ENCODE data around the gene ROPN1B. TPM values are rescaled to one million over a fixed set of nuclear protein-coding genes. Genes with fewer than 3 reads are reported as not detected.
"Not testable (repeated sequence)": the region's sequence is repeated elsewhere in the genome, so short reads cannot be mapped to it uniquely, and the experiment has no call there.

Gene ROPN1B
- total RNA-seq, 1 experiment from 2014 or later, result 0.18 TPM

DNA sequence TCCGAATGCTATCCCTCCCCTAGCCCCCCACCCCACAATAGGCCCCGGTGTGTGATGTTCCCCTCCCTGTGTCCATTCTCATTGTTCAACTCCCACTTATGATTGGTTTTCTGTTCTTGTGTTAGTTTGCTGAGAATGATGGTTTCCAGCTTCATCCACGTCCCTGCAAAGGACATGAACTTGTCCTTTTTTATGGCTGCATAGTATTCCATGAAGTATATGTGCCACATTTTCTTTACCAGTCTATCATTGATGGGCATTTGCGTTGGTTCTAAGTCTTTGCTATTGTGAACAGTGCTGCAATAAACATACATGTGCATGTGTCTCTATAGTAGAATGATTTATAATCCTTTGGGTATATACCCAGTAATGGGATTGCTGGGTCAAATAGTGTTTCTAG, 12.0 kb upstream of the ROPN1B start:
- DNase-seq; H3K27me3 ChIP-seq (ENCODE audit: low read length); BruUV-seq (replicated peaks); H3K4me3 ChIP-seq (ENCODE audit: low read length); H4K20me1 ChIP-seq (ENCODE audit: low read length); H3K79me2 ChIP-seq (ENCODE audit: low read length); POLR2A ChIA-PET (ENCODE audit: unreplicated experiment); H3K4me1 ChIP-seq (ENCODE audit: insufficient read depth, low read length); H3K4me2 ChIP-seq (ENCODE audit: low read length); intact Hi-C loops (cut with micrococcal nuclease); H3K27ac ChIP-seq (ENCODE audit: low read length); H2AFZ ChIP-seq (ENCODE audit: low read length); H3K9ac ChIP-seq (ENCODE audit: low read length); H3K36me3 ChIP-seq (ENCODE audit: low read depth, low read length); CTCF ChIA-PET; H3K9me2 ChIP-seq (replicated peaks; ENCODE audit: low read length); ATAC-seq; H3K9me3 ChIP-seq (ENCODE audit: low read length); H3F3A ChIP-seq (ENCODE audit: low read length, unreplicated experiment): not testable (repeated sequence)

DNA sequence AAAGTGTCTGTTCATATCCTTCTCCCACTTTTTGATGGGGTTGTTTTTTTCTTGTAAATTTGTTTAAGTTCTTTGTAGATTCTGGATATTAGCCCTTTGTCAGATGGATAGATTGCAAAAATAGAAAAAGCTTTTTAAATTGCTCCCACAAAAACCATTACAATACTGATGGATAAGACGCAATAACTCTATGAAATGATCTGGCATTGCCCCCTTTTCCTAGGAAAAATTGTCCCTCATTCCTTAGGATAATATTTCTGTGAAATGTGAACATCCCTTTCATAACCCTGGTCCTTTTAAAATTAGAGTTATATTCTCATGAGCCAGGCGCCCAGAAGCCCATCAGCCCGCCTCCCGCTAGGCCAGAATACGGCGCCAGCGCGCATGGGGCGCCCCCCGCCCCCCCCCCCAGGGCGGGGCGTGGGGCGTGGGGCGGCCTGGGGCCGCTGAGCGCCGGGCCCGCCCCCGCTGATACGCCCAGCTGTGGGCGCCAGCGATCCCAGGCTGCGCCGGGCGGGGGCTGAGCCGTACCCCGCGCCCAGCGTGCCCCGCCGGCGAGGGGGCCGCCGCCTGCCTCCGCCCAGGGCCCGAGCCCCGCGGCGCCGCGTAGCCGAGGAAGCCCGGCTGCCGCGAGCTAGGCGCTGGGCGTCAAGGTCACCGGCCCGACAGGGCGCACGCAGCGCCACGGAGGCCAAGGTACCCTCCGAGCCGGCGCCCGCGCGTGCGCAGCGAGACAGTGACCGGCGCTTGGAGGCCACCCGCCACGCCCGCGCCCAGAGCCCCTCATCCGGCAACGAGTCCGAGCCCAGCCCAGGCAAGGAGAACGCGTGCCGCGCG, 11.1 kb upstream of the ROPN1B start:
- BruUV-seq (replicated peaks), result no TSS peak
- Histone ChIP-seq H3K27ac (ENCODE audit: low read length) (no peak overlapping the region), H4K20me1 (ENCODE audit: low read length) (no peaks in the 10 kb centered on the region), H3K9ac (ENCODE audit: low read length) (no peak overlapping the region), H2AFZ (ENCODE audit: low read length) (no peak overlapping the region), H3K4me3 (ENCODE audit: low read length) (no peak overlapping the region), H3K27me3 (ENCODE audit: low read length) (no peaks in the 10 kb centered on the region), H3K4me2 (ENCODE audit: low read length) (no peak overlapping the region), H3K79me2 (ENCODE audit: low read length) (no peaks in the 10 kb centered on the region), H3K4me1 (ENCODE audit: insufficient read depth, low read length) (no peaks in the 10 kb centered on the region), H3K36me3 (ENCODE audit: low read depth, low read length) (no peaks in the 10 kb centered on the region), H3K9me3 (ENCODE audit: low read length) (no peaks in the 10 kb centered on the region), H3K9me2 (replicated peaks; ENCODE audit: low read length) (no peaks in the 10 kb centered on the region), H3F3A (ENCODE audit: low read length, unreplicated experiment) (no peaks in the 10 kb centered on the region)
- TF ChIP-seq, protein P1, sequence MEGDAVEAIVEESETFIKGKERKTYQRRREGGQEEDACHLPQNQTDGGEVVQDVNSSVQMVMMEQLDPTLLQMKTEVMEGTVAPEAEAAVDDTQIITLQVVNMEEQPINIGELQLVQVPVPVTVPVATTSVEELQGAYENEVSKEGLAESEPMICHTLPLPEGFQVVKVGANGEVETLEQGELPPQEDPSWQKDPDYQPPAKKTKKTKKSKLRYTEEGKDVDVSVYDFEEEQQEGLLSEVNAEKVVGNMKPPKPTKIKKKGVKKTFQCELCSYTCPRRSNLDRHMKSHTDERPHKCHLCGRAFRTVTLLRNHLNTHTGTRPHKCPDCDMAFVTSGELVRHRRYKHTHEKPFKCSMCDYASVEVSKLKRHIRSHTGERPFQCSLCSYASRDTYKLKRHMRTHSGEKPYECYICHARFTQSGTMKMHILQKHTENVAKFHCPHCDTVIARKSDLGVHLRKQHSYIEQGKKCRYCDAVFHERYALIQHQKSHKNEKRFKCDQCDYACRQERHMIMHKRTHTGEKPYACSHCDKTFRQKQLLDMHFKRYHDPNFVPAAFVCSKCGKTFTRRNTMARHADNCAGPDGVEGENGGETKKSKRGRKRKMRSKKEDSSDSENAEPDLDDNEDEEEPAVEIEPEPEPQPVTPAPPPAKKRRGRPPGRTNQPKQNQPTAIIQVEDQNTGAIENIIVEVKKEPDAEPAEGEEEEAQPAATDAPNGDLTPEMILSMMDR (conservative IDR thresholded peaks at IDR 0.05; ENCODE audit: low read depth, low read length), result no peak
- no peak for TF ChIP-seq EZH2phosphoT487 (IDR thresholded peaks at IDR 0.05; ENCODE audit: borderline replicate concordance, low read length)
- DNase-seq, result no peak
- ChIA-PET CTCF (no interaction called here), POLR2A (ENCODE audit: unreplicated experiment) (no interaction called here)
- no peak for ATAC-seq
- intact Hi-C loops (cut with micrococcal nuclease), result no loop called here

- Histone ChIP-seq H3K27ac (ENCODE audit: low read length) (no peak overlapping the region), H3K4me2 (ENCODE audit: low read length) (no peak overlapping the region), H3K9ac (ENCODE audit: low read length) (no peak overlapping the region), H3F3A (ENCODE audit: low read length, unreplicated experiment) (no peaks in the 10 kb centered on the region), H2AFZ (ENCODE audit: low read length) (no peak overlapping the region), H3K9me3 (ENCODE audit: low read length) (no peaks in the 10 kb centered on the region), H3K27me3 (ENCODE audit: low read length) (no peaks in the 10 kb centered on the region), H3K36me3 (ENCODE audit: low read depth, low read length) (no peaks in the 10 kb centered on the region), H3K4me1 (ENCODE audit: insufficient read depth, low read length) (no peaks in the 10 kb centered on the region), H3K79me2 (ENCODE audit: low read length) (no peaks in the 10 kb centered on the region), H3K4me3 (ENCODE audit: low read length) (no peak overlapping the region), H4K20me1 (ENCODE audit: low read length) (no peaks in the 10 kb centered on the region), H3K9me2 (replicated peaks; ENCODE audit: low read length) (no peaks in the 10 kb centered on the region)
- POLR2A ChIA-PET (ENCODE audit: unreplicated experiment), result no interaction called here
- no TSS peak for BruUV-seq (replicated peaks)
- ATAC-seq (no peak), DNase-seq (no peak)
- intact Hi-C loops (cut with micrococcal nuclease), result no loop called here
- CTCF ChIA-PET, result no interaction called here
- TF ChIP-seq EZH2 (IDR thresholded peaks at IDR 0.05; ENCODE audit: low read length, unreplicated experiment), result no peak
- TF ChIP-seq, protein P1 (conservative IDR thresholded peaks at IDR 0.05; ENCODE audit: low read depth, low read length), result no peak
- no peak for TF ChIP-seq EZH2phosphoT487 (IDR thresholded peaks at IDR 0.05; ENCODE audit: borderline replicate concordance, low read length)
These were observed 10.3 kb upstream of the ROPN1B start for GRCh38 chr3:125958511-125959316.
